Fibroblast of peridontal ligament (primary cell): ENCODE data around the gene CDT1.
A peak's percentile ranks its signal among the peaks of the same experiment; 100 is the strongest.

Experiments used
- DNase-seq: peaks from one replicate; pipeline ENCODE4 v3.0.0-alpha.2; 2010; ENCODE audit errors: extremely low read depth

The CDT1 gene

DNA sequence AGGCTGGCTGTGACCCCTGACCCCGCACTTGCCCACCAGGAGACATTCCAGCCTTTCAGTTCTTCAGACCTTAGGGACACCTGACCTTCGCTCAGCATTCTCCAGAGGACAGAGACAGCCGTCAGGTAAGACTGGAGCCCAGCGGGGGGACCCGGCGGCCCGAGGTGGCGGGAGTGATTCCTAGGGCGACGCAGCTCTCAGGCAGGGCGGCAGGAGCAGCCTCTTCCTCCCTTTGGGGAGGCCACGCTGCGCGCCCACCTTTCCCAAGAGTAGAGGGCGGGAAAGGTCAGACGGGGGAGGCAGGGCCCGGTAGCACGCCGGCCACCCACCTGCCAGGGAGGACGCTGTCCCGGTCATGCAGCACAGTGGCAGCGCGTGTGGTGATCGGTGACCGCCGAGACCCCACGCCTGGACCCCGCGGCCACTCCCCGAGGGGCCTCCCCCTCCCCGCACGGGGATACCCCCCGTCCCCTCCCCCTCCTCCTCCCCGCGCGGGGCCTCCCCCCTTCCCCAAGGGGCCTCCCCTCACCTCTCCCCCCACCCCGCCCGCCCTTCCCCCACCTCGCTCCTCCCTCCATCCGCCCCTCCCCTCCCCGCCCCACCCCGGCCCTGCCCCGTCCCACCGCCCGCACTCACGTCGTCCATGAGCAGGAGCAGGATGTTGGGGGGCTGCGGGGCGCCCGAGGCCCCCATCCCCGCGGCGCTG is 52.7 kb downstream of the CDT1 start:
- no peak for DNase-seq

DNA sequence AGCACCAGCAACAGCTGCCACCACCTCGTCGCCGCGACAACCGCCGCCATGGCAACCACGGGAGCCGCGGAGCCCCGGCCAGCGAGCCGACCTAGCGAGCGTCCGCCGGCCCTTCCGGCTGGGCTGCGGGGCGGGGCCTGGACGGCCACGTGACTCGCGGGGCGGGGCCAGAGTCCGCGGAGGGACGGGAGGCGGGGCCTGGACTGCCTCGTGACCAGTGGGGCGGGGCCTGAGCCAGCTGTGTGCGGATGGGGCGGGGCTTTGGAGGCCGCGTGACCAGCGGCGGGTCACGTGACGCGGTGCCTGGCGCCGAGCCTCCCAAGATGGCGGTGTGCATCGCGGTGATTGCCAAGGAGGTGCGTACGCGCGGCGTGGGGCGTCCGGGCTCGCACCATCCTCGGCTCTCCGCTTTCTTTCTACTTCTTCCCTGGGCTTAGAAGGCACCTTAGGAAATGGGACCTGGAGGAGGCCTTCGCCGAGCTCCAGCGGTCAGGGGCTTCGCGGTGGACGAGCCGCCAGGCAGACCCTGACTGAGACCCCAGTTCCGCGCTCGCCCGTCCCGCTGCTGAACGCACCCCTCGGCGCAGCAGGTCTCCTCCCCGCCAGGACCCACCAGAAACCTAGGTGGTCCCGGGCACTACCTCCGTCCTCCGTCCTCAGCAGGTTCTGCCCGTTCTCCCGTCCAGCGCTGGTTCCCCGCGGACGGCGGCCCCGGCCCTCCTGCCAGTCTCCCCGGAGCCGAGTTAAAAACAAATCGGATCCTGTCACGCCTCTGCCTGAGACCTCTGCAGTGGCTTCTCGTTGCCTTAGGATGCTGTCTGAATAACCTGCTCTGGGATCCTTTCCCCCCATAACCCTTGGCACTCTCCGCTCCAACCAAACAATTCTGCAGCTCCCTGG is 53.5 kb downstream of the CDT1 start, which contains the start of the genes GALNS and TRAPPC2L:
GALNS (minus strand) TSS at position 120 of the 900 bp plus-strand sequence; CDS start at position 50, 70 bp downstream.
TRAPPC2L (plus strand) TSS at position 300 of the 900 bp plus-strand sequence; CDS start at position 324, 24 bp downstream.
- DNase-seq = peak; percentile 90

GRCh38 chr16:88857728-88858339 is 54.2 kb downstream of the CDT1 start:
- DNase-seq = peak; percentile 72
